Psoas muscle (tissue), 8 donors: ENCODE data around the gene KLHL3. TPM values are rescaled to one million over a fixed set of nuclear protein-coding genes. Genes with fewer than 3 reads are reported as not detected.

Experiments used
- ATAC-seq, 4 donors: fragments of 200-7000 bp; cut with Tn5 transposase; one replicate each; pipeline ENCODE4 v1.9.1; 2020; ENCODE audit warnings: moderate library complexity in 3 of 4, mild to moderate bottlenecking in 2 of 4
- DNase-seq, 2 donors: peaks; one replicate each; pipeline ENCODE4 v3.0.0-alpha.2; 2020
- H3K27ac ChIP-seq: fragments of 200-600 bp; one replicate; pipeline ENCODE4 v1.8.0; 2022
- H3K27me3 ChIP-seq, 3 donors: fragments of 200-600 bp in 1 of 3; one replicate each; pipeline versions ENCODE4 v1.6.1 to v1.8.0; 2013 to 2022; ENCODE audit warnings: low read length in 2 of 3, mild to moderate bottlenecking in 2 of 3, moderate library complexity in 1 of 3; ENCODE audit not compliant: insufficient read depth in 3 of 3
- H3K36me3 ChIP-seq, 2 donors: fragments of 200-600 bp in 1 of 2; one replicate each; pipeline versions ENCODE4 v1.6.1 to v1.8.0; 2013 to 2022; ENCODE audit warnings: low read depth in 1 of 2, mild to moderate bottlenecking in 1 of 2, moderate library complexity in 1 of 2; ENCODE audit not compliant: insufficient read depth in 1 of 2
- H3K4me1 ChIP-seq: fragments of 200-600 bp; one replicate; pipeline ENCODE4 v1.8.0; 2022
- H3K4me3 ChIP-seq: fragments of 200-600 bp; one replicate; pipeline ENCODE4 v1.8.0; 2022; ENCODE audit warnings: mild to moderate bottlenecking
- H3K9me3 ChIP-seq: fragments of 200-600 bp; one replicate; pipeline ENCODE4 v1.8.0; 2022
- WGBS, 3 donors: extraction: QIAGEN DNeasy Blood & Tissue Kit; methylation state at CpG; one replicate each; pipeline versions ENCODE4 v1.1.6 to v1.1.7; 2013; 5-methylcytosine and 5-hydroxymethylcytosine counted together
- intact Hi-C, 2 donors: fragments of 100-400 bp; cut with DNase I; formaldehyde crosslinking; loops; one replicate each; pipeline versions ENCODE4 v1.11.0 to v1.14.2; 2022
- polyA plus RNA-seq, 3 donors: library from polyadenylated mRNA; stranded (reverse); fragments of 200-250 nt; gene quantifications; one replicate each; pipeline ENCODE4 v1.2.3, GENCODE V29; 2013
- total RNA-seq, 4 donors: library from RNA; stranded (reverse); fragmentation: NEBNext Ultra II Directional in 2 of 4; extraction: Animal tissue kit (Norgen Biotek cat#: 25700) in 2 of 4; gene quantifications; one replicate each; pipeline versions ENCODE4 v1.2.1 to v1.2.4, GENCODE V29; 2021 to 2023
- TF ChIP-seq, protein P1 (sequence below): fragments of 200-600 bp; IDR thresholded peaks from one replicate; pipeline ENCODE4 v1.8.0; 2022; ENCODE audit warnings: antibody characterized with exemption
- donor health status: healthy with polysubstance abuse.
- donor health status: DM: no; HTN: no; CAD: no; lungs with moderate emphysema.
- donor health status: Bipolar disorder and iron deficiency.
- donor health status: healthy.
- donor health status: DM: yes; HTN: yes; CAD: no.
- donor health status: DM: no; HTN: no; CAD: no.
- donor health status: DM: no; HTN: no; CAD: no.
- donor health status: DM: yes; HTN: yes; CAD: no.

The KLHL3 gene
- total and polyA plus RNA-seq, 7 donors: 0.69 to 4.3 (median 1.9) TPM

DNA sequence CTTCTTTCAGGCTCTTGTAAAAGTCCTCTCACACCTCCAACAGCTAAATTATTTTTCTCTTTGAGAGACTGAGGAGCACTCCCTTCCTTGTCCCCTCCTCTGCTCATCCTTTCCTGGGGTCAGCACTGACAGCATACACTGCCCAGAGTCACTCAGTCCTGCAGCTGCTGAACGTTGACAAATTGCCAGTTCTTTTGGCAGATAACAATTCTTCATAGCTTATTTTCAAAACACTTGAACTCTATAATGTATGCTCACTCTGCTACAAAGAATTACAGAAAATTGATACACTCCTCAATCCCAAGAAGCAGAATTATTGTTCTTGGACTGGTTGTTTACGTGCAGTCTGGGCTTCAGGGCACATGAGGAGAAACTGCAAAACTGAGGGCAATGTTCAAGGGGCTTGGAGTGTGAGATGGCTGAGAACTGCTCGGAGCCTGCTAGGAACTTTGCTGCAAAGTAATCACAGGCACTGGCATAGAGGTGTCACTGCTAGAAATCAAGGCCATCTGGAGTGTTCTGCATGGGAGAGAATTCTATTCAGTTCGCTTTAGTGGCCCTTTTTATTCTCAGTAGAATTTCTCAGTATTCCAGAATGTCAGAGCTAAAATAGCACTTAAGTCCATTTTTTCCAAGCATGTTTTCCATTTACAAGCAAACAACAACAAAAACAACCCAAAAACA lies 140.4 kb downstream of the KLHL3 start:
- no peak for ATAC-seq
- intact Hi-C loops: no loop called here
- no peak overlapping the region for H3K27ac ChIP-seq
- no peak overlapping the region for H3K4me3 ChIP-seq
- WGBS, 3 donors: 42 to 45% (median 43%) methylated on average over 4 of the region's 4 CpGs
- DNase-seq: no peak
- no peaks in the 10 kb centered on the region for H3K36me3 ChIP-seq
- TF ChIP-seq, protein P1, sequence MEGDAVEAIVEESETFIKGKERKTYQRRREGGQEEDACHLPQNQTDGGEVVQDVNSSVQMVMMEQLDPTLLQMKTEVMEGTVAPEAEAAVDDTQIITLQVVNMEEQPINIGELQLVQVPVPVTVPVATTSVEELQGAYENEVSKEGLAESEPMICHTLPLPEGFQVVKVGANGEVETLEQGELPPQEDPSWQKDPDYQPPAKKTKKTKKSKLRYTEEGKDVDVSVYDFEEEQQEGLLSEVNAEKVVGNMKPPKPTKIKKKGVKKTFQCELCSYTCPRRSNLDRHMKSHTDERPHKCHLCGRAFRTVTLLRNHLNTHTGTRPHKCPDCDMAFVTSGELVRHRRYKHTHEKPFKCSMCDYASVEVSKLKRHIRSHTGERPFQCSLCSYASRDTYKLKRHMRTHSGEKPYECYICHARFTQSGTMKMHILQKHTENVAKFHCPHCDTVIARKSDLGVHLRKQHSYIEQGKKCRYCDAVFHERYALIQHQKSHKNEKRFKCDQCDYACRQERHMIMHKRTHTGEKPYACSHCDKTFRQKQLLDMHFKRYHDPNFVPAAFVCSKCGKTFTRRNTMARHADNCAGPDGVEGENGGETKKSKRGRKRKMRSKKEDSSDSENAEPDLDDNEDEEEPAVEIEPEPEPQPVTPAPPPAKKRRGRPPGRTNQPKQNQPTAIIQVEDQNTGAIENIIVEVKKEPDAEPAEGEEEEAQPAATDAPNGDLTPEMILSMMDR: no peak
- no peaks in the 10 kb centered on the region for H3K9me3 ChIP-seq
- H3K27me3 ChIP-seq: peaks cover 0 to 10% (median 0%) of the 10 kb centered on the region in 3 donors
- H3K4me1 ChIP-seq: no peaks in the 10 kb centered on the region

DNA sequence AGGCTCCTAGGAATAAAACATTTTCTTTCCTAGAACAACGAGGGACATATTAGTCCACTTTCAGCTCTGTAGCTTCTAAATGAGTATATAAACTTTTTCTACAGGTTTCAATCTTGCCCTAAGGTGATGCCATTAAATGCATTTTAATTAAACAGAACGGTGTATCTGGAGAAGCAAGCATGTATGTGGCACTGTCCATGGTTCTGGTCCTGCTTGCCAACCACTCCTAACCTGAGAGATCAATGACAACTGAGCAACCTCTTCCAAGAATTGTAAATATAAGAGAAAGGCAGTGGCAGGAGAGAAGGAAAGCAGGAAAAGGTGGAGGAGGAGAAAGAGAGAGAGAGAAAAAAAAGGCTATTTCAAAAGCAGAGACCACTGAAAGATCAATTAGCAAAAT lies 141.2 kb downstream of the KLHL3 start:
- TF ChIP-seq, protein P1: no peak
- ATAC-seq (no peak), DNase-seq (no peak)
- Histone ChIP-seq H3K36me3 (no peaks in the 10 kb centered on the region), H3K9me3 (no peaks in the 10 kb centered on the region), H3K4me1 (no peaks in the 10 kb centered on the region), H3K27me3 (peaks cover 0 to 10% (median 0%) of the 10 kb centered on the region in 3 donors), H3K27ac (no peak overlapping the region), H3K4me3 (no peak overlapping the region)
- WGBS, 3 donors: 33 to 38% (median 33%) methylated on average over 2 of the region's 2 CpGs
- intact Hi-C loops: no loop called here

DNA sequence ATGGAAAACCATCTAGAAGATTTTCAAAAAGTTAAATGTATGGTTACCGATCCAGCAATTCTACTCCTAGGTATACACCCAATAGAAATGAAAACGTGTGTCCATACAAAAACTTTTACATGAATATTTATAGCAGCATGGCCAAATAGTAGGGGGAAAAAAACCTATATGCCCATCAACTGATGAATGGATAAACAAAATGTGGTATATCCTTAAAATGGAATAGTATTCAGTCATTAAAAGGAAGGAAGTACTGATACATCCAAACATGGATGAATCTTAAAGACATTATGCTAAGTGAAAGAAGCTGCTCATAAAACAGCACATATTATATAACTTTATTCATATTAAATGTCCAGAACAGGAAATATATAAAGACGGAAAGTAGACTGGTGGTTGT lies 143.6 kb downstream of the KLHL3 start:
- ATAC-seq (no peak), DNase-seq (no peak)
- H3K27me3 ChIP-seq: no peaks in the 10 kb centered on the region
- WGBS, 3 donors: 85 to 90% (median 89%) methylated on average over 3 of the region's 3 CpGs
- TF ChIP-seq, protein P1: no peak
- no peak overlapping the region for H3K27ac ChIP-seq
- no peaks in the 10 kb centered on the region for H3K36me3 ChIP-seq
- H3K9me3 ChIP-seq: no peaks in the 10 kb centered on the region
- no peaks in the 10 kb centered on the region for H3K4me1 ChIP-seq
- intact Hi-C loops: no loop called here
- no peak overlapping the region for H3K4me3 ChIP-seq

DNA sequence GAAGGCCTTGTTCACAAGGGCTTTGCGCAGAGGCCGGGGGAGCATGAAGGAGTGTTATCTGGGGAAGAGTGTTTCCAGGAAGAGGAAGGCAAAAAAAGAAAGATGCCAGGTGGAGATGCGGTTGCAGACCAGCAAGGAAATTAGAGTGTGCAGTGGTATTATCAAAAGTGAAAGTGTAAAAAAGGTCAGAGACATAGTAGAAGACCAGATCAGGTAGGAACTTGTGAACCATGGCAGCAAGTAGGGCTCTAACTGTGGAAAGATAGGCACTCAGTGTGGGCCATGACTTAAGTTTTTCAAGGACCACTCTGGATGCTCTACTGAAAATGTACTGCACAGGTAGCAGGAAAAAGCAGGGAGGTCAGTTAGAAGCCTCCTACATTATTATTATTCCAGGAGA lies 146.7 kb downstream of the KLHL3 start:
- WGBS, 3 donors: 80 to 85% (median 82%) methylated on average over 3 of the region's 3 CpGs

More for the DNA sequence above, 146.7 kb downstream of the KLHL3 start:
- no peaks in the 10 kb centered on the region for H3K9me3 ChIP-seq
- DNase-seq (no peak), ATAC-seq (no peak)
- no peaks in the 10 kb centered on the region for H3K4me1 ChIP-seq
- H3K36me3 ChIP-seq: no peaks in the 10 kb centered on the region
- intact Hi-C loops: no loop called here
- H3K27ac ChIP-seq: no peak overlapping the region
- H3K4me3 ChIP-seq: no peak overlapping the region
- no peaks in the 10 kb centered on the region for H3K27me3 ChIP-seq
- TF ChIP-seq, protein P1: no peak
